CD14-positive monocyte (primary cell): ENCODE data around the gene ARPC5L. TPM values are rescaled to one million over a fixed set of nuclear protein-coding genes. Genes with fewer than 3 reads are reported as not detected.

Source experiments
- DNase-seq, 3 donors: peaks; one replicate each; pipeline ENCODE4 v3.0.0-alpha.2; 2011 to 2022
- H2AFZ ChIP-seq: 2 replicates; pipeline ENCODE4 v1.6.0; 2012; ENCODE audit warnings: mild to moderate bottlenecking, low read depth, low read length, inconsistent platforms; ENCODE audit not compliant: insufficient read depth, poor library complexity, severe bottlenecking
- H3K27ac ChIP-seq, 2 donors: 1 replicate in 1 of 2; 2 replicates in 1 of 2; pipeline ENCODE4 v1.5.1; 2012 to 2013; ENCODE audit warnings: low read length in 2 of 2, control low read depth in 1 of 2, inconsistent platforms in 1 of 2, low read depth in 1 of 2, mild to moderate bottlenecking in 1 of 2
- H3K27me3 ChIP-seq, 2 donors: one replicate each; pipeline versions ENCODE4 v1.6.0 to v1.6.1; 2011 to 2013; ENCODE audit warnings: low read length in 2 of 2; ENCODE audit not compliant: control insufficient read depth in 2 of 2, insufficient read depth in 2 of 2
- H3K36me3 ChIP-seq, 2 donors: replicated peaks in 1 of 2; 1 replicate in 1 of 2; 2 replicates in 1 of 2; pipeline versions ENCODE4 v1.5.1 to v1.6.1; 2012 to 2013; ENCODE audit warnings: low read length in 2 of 2, control low read depth in 1 of 2, inconsistent platforms in 1 of 2, mild to moderate bottlenecking in 1 of 2; ENCODE audit not compliant: insufficient read depth in 2 of 2, control insufficient read depth in 1 of 2
- H3K4me1 ChIP-seq, 2 donors: 1 replicate in 1 of 2; 2 replicates in 1 of 2; pipeline versions ENCODE4 v1.5.1 to v1.6.1; 2012 to 2013; ENCODE audit warnings: low read length in 2 of 2, control low read depth in 1 of 2, inconsistent platforms in 1 of 2, mild to moderate bottlenecking in 1 of 2, moderate library complexity in 1 of 2; ENCODE audit not compliant: insufficient read depth in 2 of 2, control insufficient read depth in 1 of 2
- H3K4me2 ChIP-seq: replicated peaks from 2 replicates; pipeline ENCODE3; 2012; ENCODE audit warnings: low read length, moderate library complexity, mild to moderate bottlenecking; ENCODE audit not compliant: poor library complexity, severe bottlenecking; ENCODE audit errors: extremely low read depth
- H3K4me3 ChIP-seq, 3 experiments: fragments of 200-600 bp in 1 of 3; sonication (generic) in 1 of 3; replicated peaks in 1 of 3; 1 replicate in 2 of 3; 2 replicates in 1 of 3; pipeline ENCODE4 v1.5.1; 2011 to 2013; ENCODE audit warnings: low read length in 3 of 3, mild to moderate bottlenecking in 3 of 3, control low read depth in 2 of 3, low read depth in 2 of 3, inconsistent platforms in 1 of 3, moderate library complexity in 1 of 3
- H3K79me2 ChIP-seq: 2 replicates; pipeline ENCODE4 v1.6.0; 2012; ENCODE audit warnings: mild to moderate bottlenecking, control low read depth, inconsistent platforms, low read length, moderate library complexity; ENCODE audit not compliant: insufficient read depth
- H3K9ac ChIP-seq: 2 replicates; pipeline ENCODE4 v1.6.0; 2017; ENCODE audit warnings: low read length, mild to moderate bottlenecking; ENCODE audit not compliant: insufficient read depth, poor library complexity, severe bottlenecking
- H3K9me3 ChIP-seq, 2 donors: replicated peaks in 1 of 2; 1 replicate in 1 of 2; 2 replicates in 1 of 2; pipeline versions ENCODE4 v1.5.1 to v1.6.1; 2012 to 2013; ENCODE audit warnings: low read length in 2 of 2, control low read depth in 1 of 2; ENCODE audit not compliant: control insufficient read depth in 1 of 2, insufficient read depth in 1 of 2
- H4K20me1 ChIP-seq: 2 replicates; pipeline ENCODE4 v1.6.0; 2012; ENCODE audit warnings: mild to moderate bottlenecking, low read length, control low read depth, moderate library complexity; ENCODE audit not compliant: insufficient read depth
- H3K27ac Mint-ChIP-seq, 7 donors: one replicate each; pipeline ENCODE4 v1.8.0; 2020; ENCODE audit warnings: mild to moderate bottlenecking in 7 of 7, mixed read lengths in 7 of 7, moderate library complexity in 6 of 7, inconsistent platforms in 2 of 7
- H3K27me3 Mint-ChIP-seq, 3 donors: one replicate each; pipeline ENCODE4 v1.8.0; 2021 to 2022; ENCODE audit warnings: low read depth in 3 of 3, mild to moderate bottlenecking in 3 of 3, mixed read lengths in 3 of 3, moderate library complexity in 3 of 3, inconsistent platforms in 1 of 3
- H3K36me3 Mint-ChIP-seq, 2 donors: one replicate each; pipeline ENCODE4 v1.8.0; 2020; ENCODE audit warnings: mixed read lengths in 2 of 2, inconsistent platforms in 1 of 2, mild to moderate bottlenecking in 1 of 2
- H3K4me1 Mint-ChIP-seq: one replicate; pipeline ENCODE4 v1.8.0; 2020; ENCODE audit warnings: mild to moderate bottlenecking, mixed read lengths
- H3K4me3 Mint-ChIP-seq, 2 donors: one replicate each; pipeline ENCODE4 v1.8.0; 2020; ENCODE audit warnings: mild to moderate bottlenecking in 2 of 2, mixed read lengths in 2 of 2, moderate library complexity in 1 of 2
- H3K9me3 Mint-ChIP-seq, 7 donors: one replicate each; pipeline ENCODE4 v1.8.0; 2020 to 2022; ENCODE audit warnings: mixed read lengths in 7 of 7, mild to moderate bottlenecking in 6 of 7, moderate library complexity in 6 of 7, inconsistent platforms in 2 of 7
- WGBS: methylation state at CpG from one replicate; pipeline ENCODE4 v1.1.5; 2013; ENCODE audit warnings: missing lambda C conversion rate; ENCODE audit not compliant: insufficient coverage; 5-methylcytosine and 5-hydroxymethylcytosine counted together
- intact Hi-C, 2 donors: fragments of 100-400 bp; cut with micrococcal nuclease; formaldehyde crosslinking; loops; one replicate each; pipeline versions ENCODE4 v1.15.0 to v1.15.1; 2023
- polyA plus RNA-seq, 3 donors: library from polyadenylated mRNA; depleted of rRNA in 1 of 3; unstranded in 2 of 3; stranded (reverse) in 1 of 3; fragments of 300-500 nt in 2 of 3; fragments of >200 nt in 1 of 3; fragmentation: Illumina TruSeq in 2 of 3; gene quantifications; 1 replicate in 2 of 3; 2 replicates in 1 of 3; pipeline ENCODE4 v1.2.3, GENCODE V29; 2012 to 2021
- TF ChIP-seq, protein P1 (sequence below): fragments of 200-600 bp; IDR thresholded peaks from one replicate; pipeline ENCODE4 v1.8.0; 2022; ENCODE audit warnings: antibody characterized with exemption, mild to moderate bottlenecking

The ARPC5L gene
- polyA plus RNA-seq, 3 donors = 16.0 to 35.2 (median 20.7) TPM

- Mint-ChIP-seq H3K27me3 (peaks cover 0 to 1% (median 0%) of the 10 kb centered on the region in 3 donors), H3K4me3 (peak overlapping the region; percentile 84 to 92), H3K9me3 (peaks cover 0 to 2% (median 0%) of the 10 kb centered on the region in 7 donors), H3K36me3 (peaks cover 28 to 29% of the 10 kb centered on the region in 2 donors), H3K4me1 (peaks cover 47% of the 10 kb centered on the region), H3K27ac (peak overlapping the region; percentile 80 to 94 (median 92))
- H3K36me3 ChIP-seq = peaks cover 23 to 26% of the 10 kb centered on the region in 2 donors
- H2AFZ ChIP-seq = no peak overlapping the region
- H3K27ac ChIP-seq = peak overlapping the region; percentile 18 to 97
- TF ChIP-seq, protein P1, sequence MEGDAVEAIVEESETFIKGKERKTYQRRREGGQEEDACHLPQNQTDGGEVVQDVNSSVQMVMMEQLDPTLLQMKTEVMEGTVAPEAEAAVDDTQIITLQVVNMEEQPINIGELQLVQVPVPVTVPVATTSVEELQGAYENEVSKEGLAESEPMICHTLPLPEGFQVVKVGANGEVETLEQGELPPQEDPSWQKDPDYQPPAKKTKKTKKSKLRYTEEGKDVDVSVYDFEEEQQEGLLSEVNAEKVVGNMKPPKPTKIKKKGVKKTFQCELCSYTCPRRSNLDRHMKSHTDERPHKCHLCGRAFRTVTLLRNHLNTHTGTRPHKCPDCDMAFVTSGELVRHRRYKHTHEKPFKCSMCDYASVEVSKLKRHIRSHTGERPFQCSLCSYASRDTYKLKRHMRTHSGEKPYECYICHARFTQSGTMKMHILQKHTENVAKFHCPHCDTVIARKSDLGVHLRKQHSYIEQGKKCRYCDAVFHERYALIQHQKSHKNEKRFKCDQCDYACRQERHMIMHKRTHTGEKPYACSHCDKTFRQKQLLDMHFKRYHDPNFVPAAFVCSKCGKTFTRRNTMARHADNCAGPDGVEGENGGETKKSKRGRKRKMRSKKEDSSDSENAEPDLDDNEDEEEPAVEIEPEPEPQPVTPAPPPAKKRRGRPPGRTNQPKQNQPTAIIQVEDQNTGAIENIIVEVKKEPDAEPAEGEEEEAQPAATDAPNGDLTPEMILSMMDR = no peak
- H3K79me2 ChIP-seq = peaks cover 83% of the 10 kb centered on the region
- no peaks in the 10 kb centered on the region for H3K9me3 ChIP-seq
- H3K4me1 ChIP-seq = peaks cover 46 to 52% of the 10 kb centered on the region in 2 donors
- H3K4me2 ChIP-seq = peak overlapping the region; percentile 94
- peak overlapping the region in 2 of 3 experiments; percentile 95 for H3K4me3 ChIP-seq
- peaks cover 53% of the 10 kb centered on the region for H4K20me1 ChIP-seq
- intact Hi-C loops = no loop called here
- DNase-seq = no peak
- peak overlapping the region; percentile 95 for H3K9ac ChIP-seq
- no peaks in the 10 kb centered on the region for H3K27me3 ChIP-seq
- WGBS = 38% methylated on average over 6 of the region's 6 CpGs
Observed at GRCh38 chr9:124870723-124871122, 8.8 kb downstream of the ARPC5L start.

DNA sequence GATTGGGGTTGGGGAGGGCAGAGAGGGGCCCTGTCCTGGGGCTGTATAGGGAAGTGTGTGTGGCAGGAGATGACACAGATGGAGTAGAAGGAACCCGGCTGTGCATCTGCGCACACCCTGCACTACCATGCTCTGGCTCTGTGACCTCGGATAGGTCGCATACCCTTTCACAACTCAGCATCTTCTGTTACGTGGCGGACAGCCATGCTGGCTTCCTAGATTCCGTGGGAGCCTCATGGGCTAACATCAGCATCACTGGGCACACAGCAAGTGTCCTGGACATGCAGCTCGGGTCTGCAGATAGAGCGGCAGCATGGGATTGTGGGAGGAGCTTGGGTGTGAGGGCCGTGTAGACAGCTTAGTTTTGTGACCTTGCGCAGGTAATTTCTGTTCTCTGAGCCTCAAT is 9.2 kb downstream of the ARPC5L start:
- H3K36me3 ChIP-seq = peaks cover 27 to 31% of the 10 kb centered on the region in 2 donors
- H4K20me1 ChIP-seq = peaks cover 56% of the 10 kb centered on the region
- peak overlapping the region; percentile 94 for H3K4me2 ChIP-seq
- peaks cover 46 to 52% of the 10 kb centered on the region in 2 donors for H3K4me1 ChIP-seq
- no peaks in the 10 kb centered on the region for H3K9me3 ChIP-seq
- peaks cover 47% of the 10 kb centered on the region for H3K4me1 Mint-ChIP-seq
- H2AFZ ChIP-seq = no peak overlapping the region
- peaks cover 86% of the 10 kb centered on the region for H3K79me2 ChIP-seq
- peak overlapping the region in 1 of 3 experiments; percentile 95 for H3K4me3 ChIP-seq
- H3K27ac Mint-ChIP-seq = peak overlapping the region; percentile 71 to 94 (median 92)
- H3K27ac ChIP-seq = peak overlapping the region; percentile 18 to 97
- 62% methylated on average over 10 of the region's 11 CpGs for WGBS
- DNase-seq = peak in 2 of 3 donors; percentile 35 to 36
- peak overlapping the region; percentile 9 for H3K9ac ChIP-seq
- TF ChIP-seq, protein P1 = no peak
- peaks cover 0 to 1% (median 0%) of the 10 kb centered on the region in 3 donors for H3K27me3 Mint-ChIP-seq
- intact Hi-C loops = no loop called here
- H3K27me3 ChIP-seq = no peaks in the 10 kb centered on the region
- peaks cover 0 to 2% (median 0%) of the 10 kb centered on the region in 7 donors for H3K9me3 Mint-ChIP-seq
- H3K4me3 Mint-ChIP-seq = peak overlapping the region in 1 of 2 donors; percentile 84
- H3K36me3 Mint-ChIP-seq = peaks cover 32 to 34% of the 10 kb centered on the region in 2 donors
